Ovary (tissue), 3 donors: Measurements from ENCODE around the gene TTC6.

ENCODE experiments used
- EP300 ChIP-seq: sonication (generic); formaldehyde crosslinking; IDR thresholded peaks from one replicate; pipeline ENCODE4 v1.6.1; 2017; ENCODE audit warnings: antibody characterized with exemption
- POLR2A ChIP-seq: fragments of 450-650 bp; IDR thresholded peaks from one replicate; pipeline ENCODE4 v1.6.1; 2017; ENCODE audit warnings: antibody characterized with exemption, mild to moderate bottlenecking, moderate library complexity
- TF ChIP-seq, protein P1 (sequence below), 3 donors: fragments of 450-650 bp in 2 of 3; fragments of 200-600 bp in 1 of 3; IDR thresholded peaks; one replicate each; pipeline versions ENCODE4 v1.5.1 to v1.8.0; 2016 to 2022; ENCODE audit warnings: antibody characterized with exemption in 3 of 3, mild to moderate bottlenecking in 1 of 3
- donor health status: DM: no; HTN: no; CAD: no.

- TF ChIP-seq EP300 (no peak), POLR2A (no peak)
- TF ChIP-seq, protein P1, sequence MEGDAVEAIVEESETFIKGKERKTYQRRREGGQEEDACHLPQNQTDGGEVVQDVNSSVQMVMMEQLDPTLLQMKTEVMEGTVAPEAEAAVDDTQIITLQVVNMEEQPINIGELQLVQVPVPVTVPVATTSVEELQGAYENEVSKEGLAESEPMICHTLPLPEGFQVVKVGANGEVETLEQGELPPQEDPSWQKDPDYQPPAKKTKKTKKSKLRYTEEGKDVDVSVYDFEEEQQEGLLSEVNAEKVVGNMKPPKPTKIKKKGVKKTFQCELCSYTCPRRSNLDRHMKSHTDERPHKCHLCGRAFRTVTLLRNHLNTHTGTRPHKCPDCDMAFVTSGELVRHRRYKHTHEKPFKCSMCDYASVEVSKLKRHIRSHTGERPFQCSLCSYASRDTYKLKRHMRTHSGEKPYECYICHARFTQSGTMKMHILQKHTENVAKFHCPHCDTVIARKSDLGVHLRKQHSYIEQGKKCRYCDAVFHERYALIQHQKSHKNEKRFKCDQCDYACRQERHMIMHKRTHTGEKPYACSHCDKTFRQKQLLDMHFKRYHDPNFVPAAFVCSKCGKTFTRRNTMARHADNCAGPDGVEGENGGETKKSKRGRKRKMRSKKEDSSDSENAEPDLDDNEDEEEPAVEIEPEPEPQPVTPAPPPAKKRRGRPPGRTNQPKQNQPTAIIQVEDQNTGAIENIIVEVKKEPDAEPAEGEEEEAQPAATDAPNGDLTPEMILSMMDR (IDR thresholded peaks at IDR 0.05): no peak
These were observed 43.2 kb downstream of the TTC6 start for GRCh38 chr14:37638599-37638998.
